NCI-H2107 treated with DMSO at 0.1 percent for 48 hours (cell line): ENCODE data around the gene CAMTA1.

Experiments
- DNase-seq: peaks from one replicate; lab custom pipeline; 2025; ENCODE audit not compliant: unreplicated experiment; lab: John Stamatoyannopoulos, UW

CAMTA1 gene

DNA sequence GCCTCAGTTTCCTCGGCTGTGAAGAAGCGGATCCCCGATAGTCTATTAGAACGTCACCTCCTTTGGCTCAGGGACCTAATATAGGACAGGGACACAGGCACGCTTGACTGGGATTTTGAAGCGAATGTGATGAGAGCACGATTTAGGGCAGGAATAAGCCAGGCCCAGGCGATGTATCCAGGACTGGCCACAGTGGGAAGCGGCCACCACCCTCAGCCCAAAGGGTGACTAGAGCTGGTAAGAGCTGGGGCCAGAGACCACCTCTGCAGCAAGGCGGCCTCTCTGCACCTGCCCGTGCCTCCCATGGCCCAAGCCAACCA lies 885.9 kb downstream of the CAMTA1 start:
- DNase-seq, result no peak

GRCh38 chr1:7671676-7672075 lies 886.4 kb downstream of the CAMTA1 start:
- no peak for DNase-seq

DNA sequence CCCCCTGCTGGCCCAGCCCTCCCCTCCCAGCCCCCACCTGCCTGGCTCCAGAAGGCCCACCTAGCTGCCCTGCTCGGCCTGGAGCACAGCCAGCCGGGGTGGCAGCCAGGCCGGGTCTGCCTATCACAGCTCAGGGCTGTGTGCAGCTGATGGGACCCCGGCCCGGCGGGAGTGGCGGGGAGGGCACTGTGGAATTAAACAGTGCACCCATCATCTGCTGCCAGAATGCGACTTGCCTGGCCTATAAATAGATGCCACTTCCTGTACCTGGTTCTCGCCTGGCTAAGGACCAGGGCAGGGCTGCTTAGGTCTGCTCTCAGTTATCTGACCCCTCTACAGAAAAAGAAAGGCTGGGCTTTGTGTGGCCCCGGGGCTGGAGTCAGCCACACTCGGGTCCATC lies 887.6 kb downstream of the CAMTA1 start:
- no peak for DNase-seq

DNA sequence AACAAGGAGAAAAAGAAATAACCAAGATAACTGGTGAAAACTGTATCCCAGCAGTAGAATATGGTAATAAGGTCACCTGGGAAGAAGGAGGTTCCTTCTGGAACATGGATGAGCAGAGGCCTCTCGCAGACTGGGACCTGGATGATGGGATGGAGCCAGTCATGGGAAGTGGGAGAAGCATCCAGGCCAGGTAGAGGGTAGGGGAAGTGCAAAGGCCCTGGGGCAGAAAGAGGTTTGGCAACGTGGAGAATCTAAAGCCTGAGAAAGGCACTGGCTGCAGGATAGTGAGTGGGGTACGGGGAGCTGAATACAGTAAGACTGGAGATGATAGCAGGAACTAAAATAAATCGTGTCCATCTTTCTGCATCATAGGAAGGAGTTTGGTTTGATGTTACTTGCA lies 889.7 kb downstream of the CAMTA1 start:
- DNase-seq, result no peak

DNA sequence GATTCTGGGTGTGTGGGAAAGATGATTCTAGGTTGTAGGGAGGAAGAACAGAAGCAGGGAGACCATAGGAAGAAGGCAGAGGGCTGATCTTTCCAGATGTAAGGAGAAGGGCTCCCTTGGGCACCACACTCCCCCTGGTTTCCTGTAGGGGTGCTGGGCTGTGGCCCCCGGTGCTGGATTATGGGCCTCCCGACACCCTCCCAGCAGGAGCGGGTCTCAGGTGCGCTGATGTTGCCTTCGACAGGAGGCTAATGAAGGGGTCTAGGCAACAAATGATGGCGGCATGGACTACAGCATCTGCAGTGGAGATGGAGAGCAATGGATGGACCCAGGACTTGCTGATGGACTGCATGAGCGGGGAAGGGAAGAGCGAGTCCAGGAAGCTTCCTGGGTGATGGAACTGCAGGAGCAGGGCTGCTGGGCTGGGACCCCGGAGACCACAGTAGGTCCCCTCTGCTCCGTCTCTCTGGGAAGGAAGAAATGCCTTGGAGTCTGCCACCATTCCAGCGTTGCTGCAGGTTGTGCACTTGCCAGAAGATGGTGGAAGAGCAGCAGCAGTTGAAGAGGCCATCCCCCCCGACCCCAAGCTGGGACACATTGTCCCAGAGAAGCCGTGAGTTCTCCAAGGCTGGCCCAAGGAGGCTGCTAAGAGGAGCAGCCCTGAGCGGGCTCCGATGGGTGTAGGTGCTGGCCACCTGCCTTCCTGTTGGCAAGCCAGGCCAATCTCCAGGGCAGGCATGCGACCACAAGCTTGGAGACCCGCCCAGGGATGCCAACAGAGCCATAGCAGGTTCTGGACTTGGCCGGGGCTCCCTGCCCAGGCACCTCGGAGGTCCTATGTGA lies 890.4 kb downstream of the CAMTA1 start:
- no peak for DNase-seq

GRCh38 chr1:7676274-7676945 lies 891.2 kb downstream of the CAMTA1 start:
- no peak for DNase-seq

DNA sequence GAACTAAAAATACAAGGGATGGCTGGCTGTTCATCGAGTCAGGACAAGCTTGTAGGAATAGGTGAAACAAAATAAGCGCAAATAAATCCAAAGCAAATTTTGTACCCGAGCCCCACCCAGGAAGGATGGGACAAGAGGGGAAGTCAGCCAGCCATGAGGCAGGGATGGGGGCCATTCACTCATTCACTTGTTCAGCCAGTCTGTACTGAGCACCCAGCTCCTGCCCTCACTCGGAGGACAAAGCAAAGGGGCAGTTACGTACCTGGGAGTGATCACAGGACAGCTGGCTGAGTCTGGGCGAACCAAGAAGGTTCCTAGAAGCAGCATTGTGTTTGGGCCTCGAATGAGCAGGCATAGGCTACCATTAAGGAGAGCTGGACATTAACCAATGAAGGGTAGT lies 891.9 kb downstream of the CAMTA1 start:
- DNase-seq, result no peak

DNA sequence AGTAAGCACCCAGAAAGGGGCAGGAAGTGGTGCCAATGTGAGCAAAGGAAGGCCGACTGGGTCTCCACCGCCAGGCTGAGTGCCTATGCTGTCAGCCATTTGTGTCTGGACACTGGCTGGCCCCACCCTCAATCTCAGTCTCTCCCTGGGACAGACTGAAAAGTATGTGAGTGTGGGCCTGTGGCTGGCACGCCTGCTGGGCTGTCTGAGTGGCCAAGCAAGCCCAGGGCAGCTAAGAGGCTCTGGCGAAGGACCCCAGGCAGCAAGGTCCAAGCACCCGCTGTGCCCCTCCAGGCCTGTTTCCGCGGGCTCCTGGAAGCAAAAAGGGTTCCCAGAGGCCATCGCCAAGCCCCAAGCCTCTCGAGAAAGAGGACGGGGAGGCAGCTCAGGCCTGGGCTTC lies 892.6 kb downstream of the CAMTA1 start:
- no peak for DNase-seq

DNA sequence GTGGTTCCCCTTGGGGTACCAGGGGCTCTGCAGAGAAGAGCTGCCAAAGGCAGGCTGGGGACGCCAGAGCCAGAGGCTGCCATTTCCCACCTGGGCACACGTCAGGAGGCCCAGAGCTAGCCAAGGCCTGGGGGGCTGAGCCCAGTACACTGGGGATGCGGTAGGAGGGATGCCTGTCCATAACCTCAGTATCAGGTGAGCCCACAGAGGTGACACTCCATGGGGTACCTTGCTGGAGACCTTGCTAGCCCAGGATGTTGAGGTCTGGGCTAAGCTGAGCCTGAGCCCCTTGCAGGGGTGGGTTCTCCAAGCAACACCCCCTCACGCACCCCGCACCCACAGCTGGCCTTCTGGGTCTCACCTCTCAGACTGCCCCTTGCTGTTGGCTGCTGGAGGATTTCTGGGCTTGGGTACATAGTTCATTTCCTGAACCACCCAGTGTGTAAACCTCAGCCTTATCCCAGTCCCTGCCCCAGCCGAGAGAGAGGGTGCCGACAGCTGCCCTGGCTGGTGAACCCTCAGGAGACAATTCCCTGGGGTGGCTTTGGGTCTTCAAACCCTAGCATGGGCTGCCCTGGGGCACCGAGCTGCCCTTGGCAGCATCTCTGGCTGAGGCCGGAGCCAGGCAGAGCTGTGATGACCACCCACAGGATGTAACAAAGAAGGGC lies 893.4 kb downstream of the CAMTA1 start:
- DNase-seq, result no peak

GRCh38 chr1:7679159-7679872 lies 894.1 kb downstream of the CAMTA1 start:
- DNase-seq, result no peak

GRCh38 chr1:7679873-7680206 lies 894.6 kb downstream of the CAMTA1 start:
- no peak for DNase-seq

GRCh38 chr1:7680207-7680954 lies 895.1 kb downstream of the CAMTA1 start:
- DNase-seq, result no peak

DNA sequence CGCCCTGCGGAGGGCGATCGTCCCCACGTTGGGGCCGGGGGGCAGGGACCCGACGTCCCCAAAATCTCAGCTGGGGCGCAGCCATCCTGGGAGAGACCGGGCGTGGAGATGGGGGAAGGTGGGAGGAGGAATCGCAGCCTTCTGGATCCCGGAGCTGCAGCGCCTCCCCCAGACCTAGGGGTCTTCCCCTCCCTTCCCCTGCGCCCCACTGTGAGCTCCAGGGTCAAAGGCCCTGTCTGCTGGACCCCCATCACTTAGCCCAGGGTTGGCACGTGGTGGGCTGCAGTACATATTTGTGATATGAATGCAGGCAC lies 895.7 kb downstream of the CAMTA1 start:
- DNase-seq, result no peak

- DNase-seq, result no peak
Observed at GRCh38 chr1:7681401-7681800, 896.1 kb downstream of the CAMTA1 start.

- DNase-seq, result no peak
Observed at GRCh38 chr1:7683521-7683920, 898.3 kb downstream of the CAMTA1 start.

- DNase-seq, result no peak
Observed at GRCh38 chr1:7684132-7684531, 898.9 kb downstream of the CAMTA1 start.

DNA sequence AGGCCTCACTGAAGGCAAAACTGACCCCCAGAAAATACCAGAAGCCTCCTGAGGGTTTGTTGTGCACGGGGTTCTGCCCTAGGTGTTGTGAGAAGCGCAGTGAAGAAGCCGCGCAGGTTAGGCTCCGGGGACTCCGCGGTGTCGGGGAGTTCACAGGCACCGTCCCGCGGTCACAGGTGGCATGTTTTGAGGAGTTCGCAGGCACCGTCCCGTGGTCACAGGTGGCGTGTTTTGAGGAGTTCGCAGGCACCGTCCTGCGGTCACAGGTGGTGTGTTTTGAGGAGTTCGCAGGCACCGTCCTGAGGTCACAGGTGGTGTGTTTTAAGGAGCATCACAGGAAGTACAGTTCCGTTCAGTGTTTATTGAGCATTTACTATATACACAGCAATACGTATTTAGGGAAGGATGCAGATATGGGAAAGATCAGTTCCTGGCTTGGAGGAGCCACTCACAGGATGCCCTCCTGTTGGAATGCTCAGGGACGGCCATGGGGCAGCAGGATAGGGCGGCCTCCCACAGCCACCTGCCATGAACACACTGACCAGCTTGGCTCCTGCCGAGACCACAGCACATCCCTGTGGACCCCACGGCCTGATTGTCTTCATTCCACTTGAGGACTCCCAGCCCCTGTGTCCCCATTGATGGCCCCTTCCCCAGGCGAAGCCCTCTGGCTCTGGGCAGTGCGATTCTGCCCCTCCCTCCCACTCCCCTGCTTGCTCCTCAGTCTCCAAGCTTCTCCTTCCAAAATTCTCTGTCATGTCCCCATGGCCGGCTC lies 899.8 kb downstream of the CAMTA1 start:
- DNase-seq, result no peak

DNA sequence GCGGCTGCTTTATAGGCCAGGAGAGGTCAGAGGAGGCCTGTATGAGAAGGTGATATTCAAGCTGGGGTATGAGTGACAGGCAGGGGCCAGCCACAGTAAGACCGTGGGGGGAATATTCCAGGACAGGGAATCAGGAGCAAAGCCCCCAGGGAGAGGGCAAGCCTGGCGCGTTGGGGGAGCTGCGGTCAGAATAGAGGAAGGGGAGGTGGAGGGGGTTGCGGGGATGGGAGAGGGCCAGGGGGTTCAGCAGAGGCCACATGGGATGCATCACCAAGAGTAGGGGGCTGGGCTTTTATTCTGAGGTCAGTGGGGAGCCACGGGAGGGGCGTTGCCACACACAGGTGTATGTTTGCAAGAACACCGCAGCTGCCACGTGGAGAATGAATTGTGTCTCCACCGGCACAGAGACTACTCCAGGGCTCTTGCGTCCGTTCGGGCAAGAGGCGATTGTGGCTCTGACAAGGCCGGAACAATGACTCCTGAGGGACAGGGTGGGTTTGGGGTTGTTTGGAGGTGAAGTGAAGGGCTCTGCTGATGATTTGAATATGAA lies 901.1 kb downstream of the CAMTA1 start:
- no peak for DNase-seq

DNA sequence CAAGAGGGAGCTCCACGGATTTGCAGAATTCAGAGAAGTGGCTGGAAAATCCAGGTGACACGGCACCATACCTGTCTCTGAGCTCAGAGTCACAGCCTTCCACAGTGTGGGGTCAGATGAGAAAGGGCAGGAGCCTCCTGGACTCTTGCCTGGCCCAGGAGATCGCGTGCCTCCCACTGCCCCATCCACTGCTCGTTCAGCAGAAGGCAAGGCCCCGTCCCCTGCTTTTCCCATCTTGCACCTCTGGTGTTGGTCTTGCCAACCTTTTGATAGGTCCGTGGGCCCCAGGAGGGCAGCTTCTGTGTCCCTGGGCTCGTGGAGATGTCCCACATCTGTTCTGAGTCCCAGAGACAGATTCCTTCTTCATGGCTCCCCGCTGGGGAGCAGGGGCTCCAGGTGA lies 902.2 kb downstream of the CAMTA1 start:
- DNase-seq, result no peak

DNA sequence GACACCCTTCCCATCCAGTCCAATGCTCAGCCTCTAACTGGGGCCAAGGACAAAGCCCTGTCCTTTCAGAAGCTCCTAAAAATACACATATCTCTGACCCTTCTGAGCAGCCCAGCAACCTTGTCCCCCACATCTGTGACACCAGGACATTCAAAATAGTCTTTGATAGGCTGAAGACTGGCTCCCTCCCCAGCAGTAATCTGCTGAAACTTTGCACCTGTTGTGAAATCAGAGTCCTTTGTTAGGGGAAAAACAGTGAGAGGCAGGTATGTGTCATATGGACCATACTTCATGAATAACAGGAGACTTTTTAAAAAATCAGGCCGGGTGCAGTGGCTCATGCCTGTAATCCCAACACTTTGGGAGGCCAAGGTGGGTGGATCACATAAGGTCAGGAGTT lies 903.4 kb downstream of the CAMTA1 start:
- no peak for DNase-seq
